ENCODE results near the gene SEMA5A.
A peak's percentile ranks its signal among the peaks of the same experiment; 100 is the strongest.

SEMA5A gene

DNA sequence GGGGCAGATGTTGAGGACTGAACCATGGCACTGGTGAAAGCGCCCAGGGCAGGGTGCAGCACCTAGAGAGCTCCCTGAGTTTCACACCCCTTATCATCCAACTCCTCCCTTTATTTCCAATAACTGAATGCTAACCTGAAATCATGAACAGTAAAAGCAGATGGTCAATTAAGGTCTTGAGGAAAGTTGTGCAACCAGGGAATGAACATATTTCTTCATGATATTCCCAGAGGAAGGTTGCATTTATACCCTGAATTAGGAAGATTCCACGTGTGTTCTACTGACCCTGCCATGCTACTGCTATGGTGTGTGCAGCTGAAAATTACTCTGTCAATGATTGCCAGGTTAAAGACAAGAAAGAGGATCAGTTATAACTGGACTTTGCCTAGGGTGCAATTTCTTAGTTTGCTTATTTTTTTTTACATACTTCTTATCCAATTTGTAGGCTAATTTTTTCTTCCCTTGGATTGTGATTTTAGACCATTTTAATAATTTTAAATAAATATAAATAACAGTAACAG lies 319.8 kb downstream of the SEMA5A start:
- no peak for DNase-seq (ENCODE audit: extremely low spot score)
- ChIA-PET CTCF (no interaction called here), POLR2A (no interaction called here)
- TF ChIP-seq, protein P1, sequence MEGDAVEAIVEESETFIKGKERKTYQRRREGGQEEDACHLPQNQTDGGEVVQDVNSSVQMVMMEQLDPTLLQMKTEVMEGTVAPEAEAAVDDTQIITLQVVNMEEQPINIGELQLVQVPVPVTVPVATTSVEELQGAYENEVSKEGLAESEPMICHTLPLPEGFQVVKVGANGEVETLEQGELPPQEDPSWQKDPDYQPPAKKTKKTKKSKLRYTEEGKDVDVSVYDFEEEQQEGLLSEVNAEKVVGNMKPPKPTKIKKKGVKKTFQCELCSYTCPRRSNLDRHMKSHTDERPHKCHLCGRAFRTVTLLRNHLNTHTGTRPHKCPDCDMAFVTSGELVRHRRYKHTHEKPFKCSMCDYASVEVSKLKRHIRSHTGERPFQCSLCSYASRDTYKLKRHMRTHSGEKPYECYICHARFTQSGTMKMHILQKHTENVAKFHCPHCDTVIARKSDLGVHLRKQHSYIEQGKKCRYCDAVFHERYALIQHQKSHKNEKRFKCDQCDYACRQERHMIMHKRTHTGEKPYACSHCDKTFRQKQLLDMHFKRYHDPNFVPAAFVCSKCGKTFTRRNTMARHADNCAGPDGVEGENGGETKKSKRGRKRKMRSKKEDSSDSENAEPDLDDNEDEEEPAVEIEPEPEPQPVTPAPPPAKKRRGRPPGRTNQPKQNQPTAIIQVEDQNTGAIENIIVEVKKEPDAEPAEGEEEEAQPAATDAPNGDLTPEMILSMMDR (IDR thresholded peaks at IDR 0.05; ENCODE audit: control extremely low read depth, extremely low read depth, low read depth, missing control alignments), result no peak

DNA sequence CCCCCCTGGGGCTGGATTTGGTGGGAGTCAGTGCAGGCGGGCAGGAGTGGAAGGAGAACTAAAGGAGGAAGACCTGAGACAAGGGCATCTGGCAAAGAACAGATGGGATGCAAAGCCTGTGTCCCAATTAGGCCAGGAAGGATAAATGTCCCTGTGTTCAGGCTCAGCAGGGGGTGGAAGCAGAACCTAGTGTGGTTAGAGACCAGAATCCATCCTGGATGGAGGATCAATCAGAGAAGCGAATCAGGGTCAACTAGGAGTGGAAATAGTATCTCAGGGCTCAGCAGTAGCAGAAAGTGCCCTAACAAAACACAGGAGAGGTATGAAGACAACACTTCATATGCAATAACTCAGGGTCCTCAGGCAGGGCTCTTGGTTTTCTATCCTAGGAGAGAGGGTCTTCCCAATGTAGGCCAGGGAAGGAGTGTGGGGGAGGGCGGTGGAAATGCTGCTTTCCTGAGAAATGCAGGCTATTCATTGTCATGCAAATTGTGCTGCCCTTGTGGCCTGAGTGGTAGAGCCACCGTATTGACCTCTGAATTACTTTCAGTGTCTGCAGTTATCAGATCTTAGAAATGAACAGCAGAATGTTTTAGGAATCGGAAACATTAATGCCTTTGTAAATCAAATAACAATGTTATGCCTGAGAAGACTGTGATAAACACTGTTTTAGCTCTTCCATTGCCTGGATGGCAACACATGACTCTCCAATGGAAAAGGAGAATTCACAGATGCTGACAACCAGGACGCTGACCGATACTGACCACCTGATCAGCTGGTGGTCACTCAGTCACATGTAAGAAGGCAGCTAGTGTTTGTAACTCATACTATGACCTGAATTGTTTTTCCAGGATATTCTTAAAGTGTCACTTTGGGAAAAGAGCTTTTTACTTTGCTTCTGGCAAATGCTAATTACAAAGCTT lies 323.6 kb downstream of the SEMA5A start:
- DNase-seq (ENCODE audit: extremely low spot score), result no peak
- TF ChIP-seq, protein P1 (IDR thresholded peaks at IDR 0.05; ENCODE audit: control extremely low read depth, extremely low read depth, low read depth, missing control alignments), result no peak
- ChIA-PET POLR2A (no interaction called here), CTCF (interaction anchor here (1.2 to 1.3 kb wide), 2 partner anchors 8 to 12 kb away, joined by 3 to 4 read pairs; no protein-coding TSS in a partner anchor)

DNA sequence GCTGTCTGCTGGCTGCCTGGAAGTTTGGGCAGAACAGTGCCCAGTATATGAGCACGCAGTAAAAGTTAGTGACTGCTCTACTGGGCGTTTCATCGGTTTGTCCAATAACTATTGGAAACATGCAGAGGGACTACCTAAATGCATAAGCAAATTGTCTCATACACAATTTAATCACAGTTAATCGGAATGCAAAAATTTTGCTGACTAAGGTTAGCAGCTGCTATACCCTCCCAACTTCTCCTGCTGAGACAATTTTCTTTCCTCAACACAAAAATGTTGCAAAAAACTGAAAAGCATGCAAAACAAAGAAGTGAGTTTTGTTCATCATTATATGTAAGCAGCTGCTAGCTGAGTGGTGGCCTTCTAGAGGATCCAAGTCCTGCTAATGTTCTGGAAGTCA lies 327.5 kb downstream of the SEMA5A start:
- no peak for DNase-seq (ENCODE audit: extremely low spot score)
- POLR2A ChIA-PET, result no interaction called here
- TF ChIP-seq, protein P1 (IDR thresholded peaks at IDR 0.05; ENCODE audit: control extremely low read depth, extremely low read depth, low read depth, missing control alignments), result no peak
- CTCF ChIA-PET, result interaction anchor here (0.7 to 1.8 kb wide), 2 partner anchors 11 to 16 kb away, joined by 3 to 7 read pairs; no protein-coding TSS in a partner anchor

DNA sequence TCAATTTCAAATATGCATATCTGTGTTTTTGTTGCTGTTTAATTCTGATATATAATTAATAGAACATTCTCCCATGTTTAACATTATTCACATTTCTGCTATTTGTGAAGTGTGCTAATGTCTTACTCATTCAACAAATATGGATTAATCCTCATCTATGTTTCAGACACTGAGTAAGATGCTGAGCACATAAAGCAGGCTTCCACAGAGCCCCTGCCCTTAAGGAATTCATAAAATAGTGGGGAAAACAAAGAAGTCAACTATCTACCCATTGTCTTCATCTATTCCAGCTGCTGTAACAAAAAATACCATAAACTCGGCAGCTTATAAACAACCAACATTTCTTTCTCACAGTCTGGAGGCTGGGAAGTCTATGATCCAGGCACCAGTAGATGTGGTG lies 333.3 kb downstream of the SEMA5A start:
- POLR2A ChIA-PET, result no interaction called here
- CTCF ChIA-PET, result no interaction called here
- DNase-seq (ENCODE audit: extremely low spot score), result no peak
- TF ChIP-seq, protein P1 (IDR thresholded peaks at IDR 0.05; ENCODE audit: control extremely low read depth, extremely low read depth, low read depth, missing control alignments), result no peak

DNA sequence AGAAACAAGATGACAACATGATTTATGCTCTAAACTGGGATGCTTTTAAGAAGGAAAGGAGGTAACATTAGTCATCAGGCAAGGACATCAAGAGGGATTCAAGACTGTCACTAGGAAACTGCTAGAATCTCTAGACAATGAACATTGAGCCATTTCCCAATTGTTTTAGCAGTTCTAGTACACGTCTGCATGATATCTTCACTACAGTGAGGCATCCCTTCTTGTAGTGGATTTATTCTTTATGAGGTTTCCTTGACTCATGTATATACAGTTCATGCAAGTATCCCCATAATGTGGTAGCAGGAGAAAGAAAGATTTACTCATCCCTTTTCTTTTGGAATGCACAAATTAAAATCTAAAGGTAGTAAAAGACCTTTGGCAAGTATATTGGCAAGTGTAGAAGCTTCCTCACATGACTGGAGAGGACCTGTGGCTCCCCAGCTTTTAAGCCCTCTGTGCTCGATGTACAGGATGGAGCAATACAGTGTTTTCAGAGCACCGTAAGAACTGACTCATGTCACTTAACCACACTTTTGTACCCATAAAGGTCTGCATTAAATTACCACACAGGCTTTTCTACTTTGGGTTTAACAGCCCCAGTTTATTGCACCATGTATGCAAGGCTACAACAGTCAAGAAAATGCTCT lies 335.9 kb downstream of the SEMA5A start:
- ChIA-PET POLR2A (no interaction called here), CTCF (interaction anchor here (0.8 to 1.5 kb wide), 4 partner anchors 12 to 1282 kb away, joined by 3 to 4 read pairs (median 3); no protein-coding TSS in a partner anchor)
- no peak for DNase-seq (ENCODE audit: extremely low spot score)
- TF ChIP-seq, protein P1 (IDR thresholded peaks at IDR 0.05; ENCODE audit: control extremely low read depth, extremely low read depth, low read depth, missing control alignments), result no peak

DNA sequence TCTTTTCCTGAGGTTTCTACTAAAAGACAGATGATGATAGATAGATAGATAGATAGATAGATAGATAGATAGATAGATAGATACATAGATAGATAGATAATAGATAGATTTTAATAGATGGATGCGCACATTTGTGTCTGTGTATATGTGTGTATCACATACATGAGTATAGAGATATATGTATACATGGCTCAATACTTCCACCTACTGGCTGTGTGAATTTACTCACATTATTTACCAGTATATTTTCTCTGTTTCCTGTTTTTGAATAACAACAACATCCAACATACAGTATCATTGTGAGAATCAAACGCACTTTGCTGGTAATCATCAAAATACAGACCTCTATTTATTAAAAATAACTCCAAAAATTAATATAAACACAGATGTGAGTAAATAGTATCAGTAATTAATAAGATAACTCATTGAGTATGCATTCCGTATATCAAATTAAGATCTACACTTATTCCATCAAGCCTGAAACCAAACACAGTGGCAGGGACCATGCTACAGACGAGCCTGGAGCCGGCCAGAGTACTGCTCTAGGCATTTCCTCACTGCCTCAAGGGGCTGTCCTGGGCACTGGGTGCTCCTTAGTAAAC lies 338.0 kb downstream of the SEMA5A start:
- ChIA-PET POLR2A (no interaction called here), CTCF (interaction anchor here (0.7 to 2.8 kb wide), 18 partner anchors 8 to 1339 kb away, joined by 3 to 12 read pairs (median 4); partner anchors contain the start of genes FASTKD3 and MTRR)
- TF ChIP-seq, protein P1 (IDR thresholded peaks at IDR 0.05; ENCODE audit: control extremely low read depth, extremely low read depth, low read depth, missing control alignments), result peak; percentile 56
- DNase-seq (ENCODE audit: extremely low spot score), result peak; percentile 38
